GM23248 (cell line): ENCODE measurements around the gene ANHX.

ENCODE experiments used
- EZH2 ChIP-seq: fragments of 200-600 bp; sonication (generic); IDR thresholded peaks from 2 replicates; pipeline ENCODE4 v1.6.1; 2018; ENCODE audit warnings: antibody characterized with exemption, mild to moderate bottlenecking; ENCODE audit not compliant: insufficient read depth, poor library complexity, severe bottlenecking
- EZH2phosphoT487 ChIP-seq: fragments of 200-600 bp; sonication (generic); IDR thresholded peaks from 2 replicates; pipeline ENCODE4 v1.6.1; 2018; ENCODE audit warnings: antibody characterized with exemption, moderate library complexity, mild to moderate bottlenecking, low read depth; ENCODE audit not compliant: insufficient read depth

DNA sequence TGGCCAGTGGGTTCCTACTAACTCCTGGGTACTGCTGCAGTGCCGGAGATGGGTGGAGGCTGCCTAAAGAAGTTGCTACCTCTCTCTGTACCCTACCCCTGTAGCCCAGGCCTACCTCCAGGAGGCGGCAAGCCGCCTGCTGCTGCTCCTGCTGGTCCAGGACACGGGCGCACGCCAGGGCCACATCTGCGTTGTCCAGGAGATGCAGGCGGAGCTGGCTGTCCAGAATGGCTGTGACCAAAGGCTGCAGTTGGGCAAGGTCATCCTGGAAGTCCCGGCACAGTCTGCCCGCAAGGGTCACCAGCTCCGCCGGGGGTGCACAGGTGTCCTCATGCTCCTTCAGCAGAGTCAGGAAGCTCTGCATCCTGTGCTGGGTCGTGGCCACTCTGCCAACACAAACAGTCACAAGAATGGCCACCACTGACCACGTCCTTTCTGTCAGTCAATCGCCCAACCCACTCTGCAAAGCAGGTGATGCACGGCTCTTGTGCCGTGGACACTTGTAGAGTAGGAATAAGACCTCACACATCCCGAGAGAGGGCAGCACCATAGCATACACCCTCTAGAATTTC is 1.6 kb downstream of the ANHX start:
- TF ChIP-seq EZH2 (no peak), EZH2phosphoT487 (no peak)
